Muscle of back (tissue), 11 donors: ENCODE results near the gene WARS2. TPM values are rescaled to one million over a fixed set of nuclear protein-coding genes. Genes with fewer than 3 reads are reported as not detected.
A peak's percentile ranks its signal among the peaks of the same experiment; 100 is the strongest.

Experiments
- DNase-seq, 3 donors: peaks; one replicate each; pipeline versions ENCODE4 v3.0.0 to v3.0.0-alpha.2; 2013
- polyA plus RNA-seq, 10 donors: library from polyadenylated mRNA; unstranded; fragments of 120-200 nt; gene quantifications; one replicate each; pipeline ENCODE4 v1.2.1, GENCODE V29; 2013; ENCODE audit not compliant: insufficient read length in 10 of 10

Gene WARS2
- polyA plus RNA-seq, 10 donors: 15.3 to 24.5 (median 20.6) TPM

- no peak for DNase-seq
These were observed 53.6 kb downstream of the WARS2 start for GRCh38 chr1:119086830-119087229.

GRCh38 chr1:119084798-119085197 is 55.7 kb downstream of the WARS2 start:
- peak in 1 of 3 donors; percentile 46 for DNase-seq

DNA sequence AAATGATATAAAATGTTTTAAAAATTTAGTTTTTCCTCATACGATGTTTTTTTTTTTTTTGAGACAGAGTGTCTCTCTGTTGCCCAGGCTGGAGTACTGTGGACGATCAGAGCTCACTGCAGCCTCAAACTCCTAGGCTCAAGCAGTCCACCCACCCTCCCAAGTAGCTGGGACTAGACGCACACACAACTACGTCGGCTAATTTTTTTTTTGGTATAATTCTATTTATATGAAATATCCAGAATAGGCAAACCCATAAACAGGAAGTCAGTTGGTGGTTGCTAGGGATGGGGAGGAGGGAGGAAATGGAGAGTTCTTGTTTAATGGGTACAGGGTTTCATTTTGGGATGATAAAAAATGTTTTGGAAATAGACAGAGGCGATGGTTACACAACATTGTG is 56.5 kb downstream of the WARS2 start:
- peak in 1 of 3 donors; percentile 15 for DNase-seq

DNA sequence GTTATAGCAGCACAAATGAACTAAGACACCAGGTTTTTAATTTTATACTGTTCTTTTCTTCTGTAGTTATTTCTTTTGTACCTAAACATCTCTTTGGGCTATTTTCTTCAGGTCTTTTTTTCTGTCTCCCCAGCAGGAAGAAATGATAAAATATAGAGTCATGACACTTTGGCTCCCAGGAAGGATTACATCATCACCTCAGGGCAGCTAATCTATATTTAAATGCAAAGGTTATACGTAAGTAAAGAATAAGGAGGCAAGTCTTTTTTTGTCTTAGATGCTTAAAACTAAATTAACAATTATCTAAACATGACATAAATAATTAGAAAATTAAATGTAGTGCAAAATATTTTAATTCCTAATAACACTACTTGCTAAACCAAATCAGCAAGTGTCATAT is 57.0 kb downstream of the WARS2 start:
- DNase-seq: no peak

DNA sequence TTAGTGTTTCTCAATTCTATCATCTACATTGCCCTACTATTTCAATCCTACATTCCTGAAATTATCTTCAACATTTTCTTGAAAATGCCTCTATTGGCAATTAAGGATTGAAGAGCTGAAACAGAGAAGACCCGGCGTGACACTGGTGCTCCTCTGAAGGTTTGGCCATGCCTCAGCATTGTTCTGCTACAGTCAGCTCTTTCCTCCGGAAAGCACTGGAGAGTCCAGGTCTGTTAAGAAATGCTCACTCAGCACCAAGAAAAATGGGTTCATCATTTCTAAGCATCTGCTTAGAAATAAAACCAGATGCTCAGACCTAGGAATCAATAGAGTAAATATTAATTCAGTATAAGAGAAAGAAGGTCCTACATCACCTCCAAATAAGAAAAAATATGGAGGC is 58.8 kb downstream of the WARS2 start:
- DNase-seq: no peak

DNA sequence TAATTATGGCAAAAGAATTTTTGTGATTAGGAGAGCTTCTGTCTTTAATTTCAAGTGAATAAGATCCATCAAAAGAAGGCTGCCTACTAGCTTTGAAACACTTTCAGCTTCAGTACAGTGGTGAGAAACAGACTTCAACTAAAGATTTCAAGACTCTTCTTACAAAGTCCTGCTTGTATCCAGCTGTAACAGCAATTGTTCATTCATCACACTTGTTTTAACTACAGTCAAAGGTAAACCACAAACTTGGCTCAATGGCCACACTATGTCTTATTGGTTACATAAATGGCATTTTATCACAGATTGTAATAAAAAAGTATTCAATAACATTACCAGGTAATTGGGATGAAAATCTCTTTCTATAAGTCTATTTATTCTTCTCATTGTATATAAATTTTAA is 59.2 kb downstream of the WARS2 start:
- no peak for DNase-seq

- peak in 2 of 3 donors; percentile 25 to 94 for DNase-seq
These were observed 59.9 kb downstream of the WARS2 start for GRCh38 chr1:119080586-119080985.

DNA sequence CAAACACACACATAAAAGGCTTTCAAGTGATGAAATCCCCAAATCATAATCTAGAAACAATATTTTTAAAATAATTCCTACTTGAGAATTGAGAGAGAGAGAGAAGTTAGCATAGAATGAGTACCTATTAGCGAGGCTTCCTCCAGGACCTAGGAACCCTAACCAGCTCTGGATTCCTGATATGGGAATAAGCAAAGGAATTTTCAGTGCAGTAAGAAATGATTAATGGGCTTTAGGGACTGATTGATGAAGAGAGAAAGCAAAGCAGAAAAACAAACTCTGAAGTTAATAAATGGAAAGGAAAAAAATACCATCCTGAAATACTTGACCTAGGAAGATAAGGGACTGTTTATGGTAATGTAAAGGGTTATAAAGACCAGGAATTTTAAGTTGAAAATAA is 60.6 kb downstream of the WARS2 start:
- DNase-seq: no peak

DNA sequence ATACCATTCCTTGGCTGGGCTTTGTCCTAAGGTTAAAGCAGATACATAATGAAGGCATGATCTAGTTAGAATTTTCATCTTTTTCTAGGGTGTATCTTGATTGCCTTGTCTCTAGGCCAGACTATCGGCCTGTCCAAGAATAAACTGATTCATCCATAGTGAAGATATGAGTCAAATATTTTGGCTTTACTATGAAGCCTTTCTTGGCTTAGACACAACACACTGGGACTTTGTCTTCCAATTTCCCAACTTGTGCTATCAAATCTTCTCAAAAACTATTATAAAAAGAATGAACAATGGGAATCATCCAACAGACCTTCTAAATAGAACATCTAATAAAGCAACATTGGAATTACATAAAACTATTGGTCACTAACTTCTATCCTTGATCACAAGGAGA is 64.8 kb downstream of the WARS2 start:
- DNase-seq: peak; percentile 50 to 71 (median 66)

DNA sequence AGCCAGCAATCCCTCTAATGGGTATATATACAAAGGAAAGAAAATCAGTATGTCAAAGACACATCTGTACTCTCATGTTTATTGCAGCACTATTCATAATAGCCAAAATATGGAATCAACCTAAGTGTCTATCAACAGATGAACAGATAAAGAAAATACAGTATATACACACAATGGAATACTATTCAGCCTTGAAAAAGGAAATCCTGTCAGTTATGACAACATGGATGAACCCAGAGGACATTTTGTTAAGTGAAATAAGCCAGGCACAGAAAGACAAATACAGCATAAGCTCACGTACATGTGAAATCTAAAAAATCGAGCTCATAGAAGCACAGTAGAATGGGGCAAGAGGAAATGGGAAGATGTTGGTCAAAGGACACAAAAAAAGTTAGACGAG is 69.1 kb downstream of the WARS2 start:
- no peak for DNase-seq

GRCh38 chr1:119069682-119070081 is 70.8 kb downstream of the WARS2 start:
- DNase-seq: no peak

DNA sequence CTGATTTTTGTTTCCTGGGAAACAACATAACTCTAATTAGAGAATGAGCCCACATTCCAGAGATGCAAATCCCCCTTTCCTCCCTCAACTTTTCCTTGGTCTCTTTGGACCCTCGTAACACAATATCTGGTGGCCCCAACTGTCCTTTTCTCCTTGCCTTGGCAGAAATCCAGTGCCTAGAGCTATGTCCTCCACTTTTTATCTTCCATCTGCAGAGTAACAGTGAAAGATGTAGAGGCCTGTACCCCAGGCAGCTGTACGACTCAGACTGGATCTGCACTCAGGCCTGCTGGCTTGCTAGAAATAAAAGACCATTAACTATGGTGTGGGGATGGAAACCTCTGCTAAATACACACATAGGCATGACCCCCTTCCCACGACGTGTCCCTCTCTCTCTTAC is 72.0 kb downstream of the WARS2 start:
- peak in 1 of 3 donors; percentile 16 for DNase-seq

GRCh38 chr1:119061700-119062099 is 78.8 kb downstream of the WARS2 start:
- DNase-seq: no peak

DNA sequence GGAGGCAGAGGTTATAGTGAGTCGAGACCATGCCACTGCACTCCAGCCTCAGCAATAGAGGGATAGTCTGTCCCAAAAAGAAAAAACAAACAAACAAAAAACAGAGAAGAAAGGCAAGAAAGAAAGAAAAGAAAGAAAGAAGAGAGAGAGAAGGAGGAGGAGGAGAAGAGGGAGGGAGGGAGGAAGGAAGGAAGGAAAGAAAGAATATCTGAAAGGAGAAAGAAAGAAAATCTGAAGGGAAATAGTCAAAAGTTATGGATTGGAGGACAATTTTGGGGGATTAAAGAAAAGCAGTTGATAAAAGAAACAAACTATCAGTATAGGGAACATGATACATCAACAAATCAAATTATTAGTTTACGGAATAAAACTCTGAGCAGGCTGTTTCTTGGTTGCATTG is 84.9 kb downstream of the WARS2 start:
- no peak for DNase-seq

GRCh38 chr1:119053917-119054316 is 86.5 kb downstream of the WARS2 start:
- DNase-seq: no peak

DNA sequence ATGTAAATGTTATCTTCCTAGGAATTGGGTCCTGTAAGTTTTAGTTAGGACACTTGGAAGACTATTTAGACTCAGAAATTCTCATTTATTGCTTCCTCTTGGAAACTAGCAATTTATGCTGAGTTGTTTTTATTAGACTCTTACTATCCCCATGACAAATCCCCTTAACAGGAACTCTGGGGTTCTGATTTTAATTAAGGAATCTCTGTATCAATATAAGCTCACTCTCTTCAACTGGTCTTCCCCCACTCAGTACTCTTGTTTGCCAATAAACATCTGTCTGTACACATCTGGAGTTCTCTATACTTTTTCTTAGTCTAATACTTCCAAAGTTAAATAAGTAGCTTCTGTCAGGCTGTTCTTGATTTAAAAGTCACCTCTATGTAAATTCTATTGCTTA is 88.2 kb downstream of the WARS2 start:
- DNase-seq: peak; percentile 31 to 75 (median 35)

DNA sequence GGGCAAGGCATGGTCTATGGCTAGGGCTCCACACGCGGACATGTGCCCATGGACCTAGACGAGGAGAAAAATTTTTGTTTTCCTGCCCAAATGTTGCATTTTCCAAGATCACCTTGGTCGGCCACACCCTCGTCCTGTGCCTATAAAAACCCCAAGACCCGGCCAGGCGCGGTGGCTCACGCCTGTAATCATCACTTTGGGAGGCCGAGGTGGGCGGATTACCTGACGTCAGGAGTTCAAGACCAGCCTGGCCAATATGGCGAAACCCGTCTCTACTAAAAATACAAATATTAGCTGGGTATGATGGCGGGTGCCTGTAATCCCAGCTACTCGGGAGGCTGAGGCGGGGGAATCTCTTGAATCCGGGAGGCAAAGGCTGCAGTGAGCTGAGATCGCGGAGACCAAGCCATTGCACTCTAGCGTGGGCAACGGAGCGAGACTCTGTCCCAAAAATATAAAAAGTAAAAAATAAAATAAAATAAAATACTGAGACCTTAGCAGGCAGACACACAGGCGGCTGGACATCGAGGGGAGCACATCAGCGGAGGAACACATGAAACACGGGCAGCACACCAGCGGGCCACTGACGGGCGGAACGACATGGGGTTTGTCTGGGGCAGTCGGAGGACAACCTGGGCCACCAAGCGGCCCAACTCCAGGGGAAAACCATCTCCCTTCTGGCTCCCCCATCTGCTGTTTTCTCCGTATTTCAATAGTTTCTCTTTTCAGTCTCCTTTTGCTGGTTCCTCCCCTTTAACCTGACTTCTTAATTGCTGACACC is 91.6 kb downstream of the WARS2 start:
- DNase-seq: no peak

DNA sequence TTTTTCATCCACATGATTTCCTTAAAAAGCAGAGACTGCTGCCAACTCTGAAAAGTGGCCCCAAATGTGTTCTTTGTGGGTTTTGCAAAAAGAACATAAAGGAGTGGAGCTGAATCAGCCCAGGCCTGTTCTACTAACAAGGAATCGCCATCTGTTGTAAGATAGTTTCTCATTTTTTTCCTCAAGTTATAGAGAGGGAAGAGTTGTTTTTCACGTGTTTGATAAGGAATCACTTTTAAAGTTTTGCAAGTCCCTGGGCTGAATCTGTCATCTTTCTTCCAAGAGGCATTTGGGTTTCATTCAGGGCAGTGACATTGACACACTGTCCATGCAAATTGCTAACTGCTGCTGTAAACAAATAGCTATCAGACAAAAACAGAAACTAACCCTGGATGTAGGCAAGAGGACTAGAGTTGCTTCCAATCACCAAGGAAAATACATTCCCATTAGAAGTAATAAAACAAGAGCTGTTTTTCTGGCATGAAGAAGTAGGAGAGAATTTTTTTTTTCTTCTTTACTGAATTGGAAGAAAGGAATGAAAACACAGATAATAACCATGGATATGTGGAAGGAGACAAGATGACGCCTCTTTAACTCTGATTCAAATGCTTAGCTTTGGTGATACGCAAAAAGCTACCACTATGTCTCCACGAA is 93.5 kb downstream of the WARS2 start:
- DNase-seq: peak; percentile 37 to 76 (median 49)

- DNase-seq: no peak
These were observed 94.0 kb downstream of the WARS2 start for GRCh38 chr1:119046429-119046784.

GRCh38 chr1:119045096-119045746 is 95.2 kb downstream of the WARS2 start:
- no peak for DNase-seq

DNA sequence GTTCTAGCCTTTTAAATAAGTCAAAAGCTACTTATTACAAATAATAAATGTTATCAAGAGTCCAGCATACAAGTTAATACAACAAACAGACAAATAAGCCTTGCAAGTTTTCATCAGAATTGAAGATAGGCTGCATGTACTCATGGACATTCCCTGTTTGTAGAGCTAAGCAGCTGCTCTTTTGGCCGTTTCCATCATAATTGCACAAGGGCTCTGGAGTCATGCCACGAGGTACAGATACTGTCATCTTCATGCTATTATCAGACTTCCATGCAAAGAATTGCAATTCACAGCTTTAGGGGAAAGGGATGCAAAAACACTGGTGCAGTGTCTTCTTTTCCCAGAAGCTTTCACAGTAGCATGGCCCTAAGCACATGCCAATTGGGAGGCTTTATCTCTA is 99.5 kb downstream of the WARS2 start:
- peak; percentile 64 to 87 (median 75) for DNase-seq

GRCh38 chr1:119040489-119040888 is 100.0 kb downstream of the WARS2 start:
- DNase-seq: no peak

GRCh38 chr1:119038363-119038762 is 102.1 kb downstream of the WARS2 start:
- no peak for DNase-seq
